SU-DHL-6 (cell line): ENCODE measurements around the gene MRPL38.

ENCODE experiments used
- EZH2phosphoT487 ChIP-seq: fragments of 200-600 bp; sonication (generic), shearing (Covaris generic); conservative IDR thresholded peaks from 2 replicates; pipeline ENCODE4 v1.6.1; 2018; ENCODE audit warnings: mild to moderate bottlenecking, antibody characterized with exemption, low read length, moderate library complexity, mixed read lengths
- TF ChIP-seq, protein P1 (sequence below): fragments of 200-600 bp; sonication (generic); IDR thresholded peaks from one replicate; pipeline ENCODE4 v1.5.1; 2017; ENCODE audit warnings: antibody characterized with exemption, mild to moderate bottlenecking, low read length, moderate library complexity; ENCODE audit not compliant: insufficient read depth, poor library complexity, severe bottlenecking

DNA sequence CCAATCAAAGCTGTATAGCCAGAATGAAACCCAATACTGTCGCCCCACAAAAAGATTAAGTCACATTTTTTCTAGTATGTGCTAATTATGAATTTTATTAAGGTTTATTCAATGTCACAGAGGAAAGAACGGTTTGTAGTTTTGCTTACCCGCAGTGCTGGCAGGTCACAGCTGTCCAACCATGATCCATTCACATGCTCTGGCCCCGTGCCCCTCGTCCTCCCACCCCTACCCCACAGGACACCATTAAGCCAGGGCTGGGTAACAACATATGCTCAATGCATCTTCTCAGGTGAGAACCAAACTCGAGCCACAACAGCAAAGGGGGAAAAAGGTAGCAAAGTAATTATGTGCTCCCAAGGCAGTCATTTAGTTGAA is 36.7 kb upstream of the MRPL38 start:
- TF ChIP-seq, protein P1, sequence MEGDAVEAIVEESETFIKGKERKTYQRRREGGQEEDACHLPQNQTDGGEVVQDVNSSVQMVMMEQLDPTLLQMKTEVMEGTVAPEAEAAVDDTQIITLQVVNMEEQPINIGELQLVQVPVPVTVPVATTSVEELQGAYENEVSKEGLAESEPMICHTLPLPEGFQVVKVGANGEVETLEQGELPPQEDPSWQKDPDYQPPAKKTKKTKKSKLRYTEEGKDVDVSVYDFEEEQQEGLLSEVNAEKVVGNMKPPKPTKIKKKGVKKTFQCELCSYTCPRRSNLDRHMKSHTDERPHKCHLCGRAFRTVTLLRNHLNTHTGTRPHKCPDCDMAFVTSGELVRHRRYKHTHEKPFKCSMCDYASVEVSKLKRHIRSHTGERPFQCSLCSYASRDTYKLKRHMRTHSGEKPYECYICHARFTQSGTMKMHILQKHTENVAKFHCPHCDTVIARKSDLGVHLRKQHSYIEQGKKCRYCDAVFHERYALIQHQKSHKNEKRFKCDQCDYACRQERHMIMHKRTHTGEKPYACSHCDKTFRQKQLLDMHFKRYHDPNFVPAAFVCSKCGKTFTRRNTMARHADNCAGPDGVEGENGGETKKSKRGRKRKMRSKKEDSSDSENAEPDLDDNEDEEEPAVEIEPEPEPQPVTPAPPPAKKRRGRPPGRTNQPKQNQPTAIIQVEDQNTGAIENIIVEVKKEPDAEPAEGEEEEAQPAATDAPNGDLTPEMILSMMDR: no peak
- TF ChIP-seq EZH2phosphoT487: no peak
